ENCODE data around the gene JADE2.

DNA sequence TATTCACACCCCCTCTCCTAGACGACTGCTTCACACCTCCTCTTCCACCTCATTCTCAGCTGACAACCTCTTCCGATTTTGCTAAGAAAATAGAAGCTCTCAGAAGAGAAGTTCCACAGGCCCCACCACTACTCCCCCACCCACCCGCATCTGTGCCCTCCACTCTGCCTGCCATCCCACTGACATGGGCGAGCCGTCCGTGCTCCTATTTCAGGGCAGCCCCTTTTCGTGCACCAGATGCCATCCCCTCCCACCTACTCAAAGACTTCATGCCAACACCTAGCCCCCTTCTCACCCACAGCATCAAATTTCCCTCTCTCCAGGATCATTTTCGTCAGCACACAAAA, 34.6 kb upstream of the JADE2 start:
- TF ChIP-seq, protein P1, sequence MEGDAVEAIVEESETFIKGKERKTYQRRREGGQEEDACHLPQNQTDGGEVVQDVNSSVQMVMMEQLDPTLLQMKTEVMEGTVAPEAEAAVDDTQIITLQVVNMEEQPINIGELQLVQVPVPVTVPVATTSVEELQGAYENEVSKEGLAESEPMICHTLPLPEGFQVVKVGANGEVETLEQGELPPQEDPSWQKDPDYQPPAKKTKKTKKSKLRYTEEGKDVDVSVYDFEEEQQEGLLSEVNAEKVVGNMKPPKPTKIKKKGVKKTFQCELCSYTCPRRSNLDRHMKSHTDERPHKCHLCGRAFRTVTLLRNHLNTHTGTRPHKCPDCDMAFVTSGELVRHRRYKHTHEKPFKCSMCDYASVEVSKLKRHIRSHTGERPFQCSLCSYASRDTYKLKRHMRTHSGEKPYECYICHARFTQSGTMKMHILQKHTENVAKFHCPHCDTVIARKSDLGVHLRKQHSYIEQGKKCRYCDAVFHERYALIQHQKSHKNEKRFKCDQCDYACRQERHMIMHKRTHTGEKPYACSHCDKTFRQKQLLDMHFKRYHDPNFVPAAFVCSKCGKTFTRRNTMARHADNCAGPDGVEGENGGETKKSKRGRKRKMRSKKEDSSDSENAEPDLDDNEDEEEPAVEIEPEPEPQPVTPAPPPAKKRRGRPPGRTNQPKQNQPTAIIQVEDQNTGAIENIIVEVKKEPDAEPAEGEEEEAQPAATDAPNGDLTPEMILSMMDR (conservative IDR thresholded peaks at IDR 0.05; ENCODE audit: low read depth, low read length), result no peak
- no peak for TF ChIP-seq EZH2 (IDR thresholded peaks at IDR 0.05; ENCODE audit: borderline replicate concordance, low read depth, low read length, poor library complexity, severe bottlenecking)

Data from A673 (cell line).